NT2/D1 (cell line): ENCODE data around the gene FAXC.

Source experiments
- DNase-seq: peaks from one replicate; pipeline ENCODE4 v3.0.0-alpha.2; 2011; ENCODE audit warnings: low read depth, low spot score
- H3K27me3 ChIP-seq: 2 replicates; pipeline ENCODE4 v1.6.0; 2011; ENCODE audit warnings: mild to moderate bottlenecking; ENCODE audit not compliant: insufficient read length, insufficient read depth
- H3K36me3 ChIP-seq: 2 replicates; pipeline ENCODE4 v1.6.1; 2011; ENCODE audit warnings: mild to moderate bottlenecking, low read length, mixed read lengths; ENCODE audit not compliant: insufficient read depth, insufficient read length
- H3K4me1 ChIP-seq: 2 replicates; pipeline ENCODE4 v1.5.1; 2011; ENCODE audit not compliant: insufficient read depth, insufficient read length
- H3K4me3 ChIP-seq: 2 replicates; pipeline ENCODE4 v1.5.1; 2011; ENCODE audit warnings: low read depth; ENCODE audit not compliant: insufficient read length
- H3K9ac ChIP-seq: 2 replicates; pipeline ENCODE4 v1.6.0; 2011; ENCODE audit warnings: low read depth; ENCODE audit not compliant: insufficient read length
- H3K9me3 ChIP-seq: 2 replicates; pipeline ENCODE4 v1.5.1; 2011; ENCODE audit warnings: mild to moderate bottlenecking, low read length; ENCODE audit not compliant: insufficient read depth
- SUZ12 ChIP-seq: IDR thresholded peaks from 2 replicates; pipeline ENCODE4 v1.6.1; 2011; ENCODE audit not compliant: insufficient read length, insufficient read depth; ENCODE audit errors: extremely low read depth
- YY1 ChIP-seq: IDR thresholded peaks from 2 replicates; pipeline ENCODE4 v1.6.1; 2011; ENCODE audit not compliant: insufficient read length, insufficient read depth
- ZNF274 ChIP-seq: IDR thresholded peaks from 2 replicates; pipeline ENCODE4 v1.6.1; 2011; ENCODE audit warnings: mild to moderate bottlenecking, low read depth, low read length

Gene FAXC

DNA sequence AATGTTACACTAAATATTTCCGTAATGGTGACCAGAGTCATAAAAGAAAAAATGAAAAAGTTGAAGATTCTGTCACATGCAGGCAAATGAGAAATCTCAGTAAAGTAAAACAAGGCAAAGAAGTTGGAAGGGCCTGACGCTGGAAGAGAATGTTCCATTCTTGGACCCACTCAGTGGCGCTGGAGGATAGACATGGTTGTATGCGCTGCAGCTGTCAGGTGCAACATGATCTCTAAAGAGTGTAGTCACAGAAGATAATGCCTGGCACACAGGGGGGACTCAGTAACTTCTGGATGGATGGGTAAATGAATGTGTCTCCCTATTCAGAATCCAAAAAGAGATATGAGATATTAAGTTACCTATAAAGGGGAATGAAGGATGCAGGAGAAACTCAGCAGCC lies 116.3 kb downstream of the FAXC start:
- no peaks in the 10 kb centered on the region for H3K4me1 ChIP-seq
- no peaks in the 10 kb centered on the region for H3K27me3 ChIP-seq
- no peak for DNase-seq
- no peaks in the 10 kb centered on the region for H3K36me3 ChIP-seq
- no peak overlapping the region for H3K9ac ChIP-seq
- TF ChIP-seq ZNF274 (no peak), YY1 (no peak), SUZ12 (no peak)
- H3K4me3 ChIP-seq = no peak overlapping the region
- H3K9me3 ChIP-seq = no peaks in the 10 kb centered on the region

DNA sequence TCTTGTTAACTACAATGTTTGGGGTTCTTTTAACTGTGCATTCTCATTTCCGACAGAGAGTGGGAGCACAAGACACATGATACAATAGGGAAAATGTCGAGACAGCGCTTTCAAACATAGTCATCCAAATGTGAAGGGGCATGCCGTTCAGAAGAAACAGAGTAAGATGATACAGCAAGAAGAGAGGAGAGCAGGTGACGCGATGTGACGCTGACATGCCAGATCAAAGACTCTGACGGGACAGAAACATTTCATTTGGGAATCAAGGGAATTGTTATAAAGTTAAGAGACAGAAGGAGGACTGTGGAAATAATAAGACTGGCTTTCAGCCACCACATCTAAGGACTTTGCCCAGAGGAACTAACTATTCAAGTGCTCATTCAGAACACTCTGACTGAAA lies 117.4 kb downstream of the FAXC start:
- TF ChIP-seq ZNF274 (no peak), YY1 (no peak), SUZ12 (no peak)
- Histone ChIP-seq H3K4me3 (no peak overlapping the region), H3K9me3 (no peaks in the 10 kb centered on the region), H3K27me3 (no peaks in the 10 kb centered on the region), H3K4me1 (no peaks in the 10 kb centered on the region), H3K36me3 (no peaks in the 10 kb centered on the region), H3K9ac (no peak overlapping the region)
- no peak for DNase-seq

DNA sequence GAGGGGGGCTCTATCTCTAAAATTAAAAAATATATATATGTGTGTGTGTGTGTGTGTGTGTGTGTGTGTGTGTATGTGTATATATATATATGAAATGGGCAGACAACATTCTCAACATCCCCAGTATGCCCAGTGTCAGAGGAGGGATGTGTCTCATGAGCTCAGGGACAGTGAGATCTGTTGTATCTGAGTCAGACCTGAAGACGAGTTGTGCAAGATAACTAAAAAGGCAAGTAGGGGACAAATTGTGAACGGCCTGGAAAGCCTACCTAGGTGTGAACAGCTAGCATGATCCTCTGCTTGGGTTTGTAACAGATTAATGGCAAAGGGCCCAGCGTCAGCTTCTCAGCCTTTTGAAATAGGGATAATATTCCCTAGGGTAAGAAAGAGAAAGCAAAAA lies 124.3 kb downstream of the FAXC start:
- no peaks in the 10 kb centered on the region for H3K9me3 ChIP-seq
- H3K9ac ChIP-seq = no peak overlapping the region
- no peak for DNase-seq
- H3K4me1 ChIP-seq = no peaks in the 10 kb centered on the region
- H3K36me3 ChIP-seq = no peaks in the 10 kb centered on the region
- H3K27me3 ChIP-seq = no peaks in the 10 kb centered on the region
- no peak overlapping the region for H3K4me3 ChIP-seq
- no peak for TF ChIP-seq ZNF274
- TF ChIP-seq SUZ12 = no peak
- no peak for TF ChIP-seq YY1
